ENCODE data around the gene SAP30.

Gene SAP30

GRCh38 chr4:173333658-173334084 is 37.1 kb upstream of the SAP30 start:
- peak overlapping the region; percentile 96 for H3K4me3 ChIP-seq (replicated peaks; ENCODE audit: low read depth, low read length)
- no peak for DNase-seq (ENCODE audit: extremely low read depth, low read depth)
- TF ChIP-seq CTCF (IDR thresholded peaks at IDR 0.05; ENCODE audit: low read depth, low read length, missing control alignments): no peak

GRCh38 chr4:173334085-173334890 is 36.5 kb upstream of the SAP30 start, which contains the start of gene HMGB2:
Gene HMGB2 (minus strand): TSS chr4:173334358. CDS start chr4:173333649, 709 bp downstream.
- peak within 1 kb of the TSS; percentile 96 for H3K4me3 ChIP-seq (replicated peaks; ENCODE audit: low read depth, low read length)
- peak; percentile 99 for DNase-seq (ENCODE audit: extremely low read depth, low read depth)
- TF ChIP-seq CTCF (IDR thresholded peaks at IDR 0.05; ENCODE audit: low read depth, low read length, missing control alignments): no peak

GRCh38 chr4:173334891-173335752 is 35.6 kb upstream of the SAP30 start:
- no peak for TF ChIP-seq CTCF (IDR thresholded peaks at IDR 0.05; ENCODE audit: low read depth, low read length, missing control alignments)
- peak overlapping the region; percentile 96 for H3K4me3 ChIP-seq (replicated peaks; ENCODE audit: low read depth, low read length)
- DNase-seq (ENCODE audit: extremely low read depth, low read depth): peak; percentile 79

- no peak overlapping the region for H3K4me3 ChIP-seq (replicated peaks; ENCODE audit: low read depth, low read length)
- TF ChIP-seq CTCF (IDR thresholded peaks at IDR 0.05; ENCODE audit: low read depth, low read length, missing control alignments): no peak
- no peak for DNase-seq (ENCODE audit: extremely low read depth, low read depth)
Measured at GRCh38 chr4:173337463-173337862, 33.3 kb upstream of the SAP30 start.

GRCh38 chr4:173343832-173344397 is 26.8 kb upstream of the SAP30 start:
- no peak for TF ChIP-seq CTCF (IDR thresholded peaks at IDR 0.05; ENCODE audit: low read depth, low read length, missing control alignments)
- no peak overlapping the region for H3K4me3 ChIP-seq (replicated peaks; ENCODE audit: low read depth, low read length)
- DNase-seq (ENCODE audit: extremely low read depth, low read depth): no peak

- H3K4me3 ChIP-seq (replicated peaks; ENCODE audit: low read depth, low read length): no peak overlapping the region
- DNase-seq (ENCODE audit: extremely low read depth, low read depth): no peak
- TF ChIP-seq CTCF (IDR thresholded peaks at IDR 0.05; ENCODE audit: low read depth, low read length, missing control alignments): no peak
Measured at GRCh38 chr4:173345648-173346047, 25.1 kb upstream of the SAP30 start.
